Raji (cell line): ENCODE measurements around the gene ELANE.

Experiments
- POLR2A ChIP-seq: IDR thresholded peaks from 2 replicates; pipeline ENCODE4 v1.6.1; 2011; ENCODE audit warnings: low read depth, low read length, control low read depth; ENCODE audit not compliant: insufficient read depth

ELANE gene

DNA sequence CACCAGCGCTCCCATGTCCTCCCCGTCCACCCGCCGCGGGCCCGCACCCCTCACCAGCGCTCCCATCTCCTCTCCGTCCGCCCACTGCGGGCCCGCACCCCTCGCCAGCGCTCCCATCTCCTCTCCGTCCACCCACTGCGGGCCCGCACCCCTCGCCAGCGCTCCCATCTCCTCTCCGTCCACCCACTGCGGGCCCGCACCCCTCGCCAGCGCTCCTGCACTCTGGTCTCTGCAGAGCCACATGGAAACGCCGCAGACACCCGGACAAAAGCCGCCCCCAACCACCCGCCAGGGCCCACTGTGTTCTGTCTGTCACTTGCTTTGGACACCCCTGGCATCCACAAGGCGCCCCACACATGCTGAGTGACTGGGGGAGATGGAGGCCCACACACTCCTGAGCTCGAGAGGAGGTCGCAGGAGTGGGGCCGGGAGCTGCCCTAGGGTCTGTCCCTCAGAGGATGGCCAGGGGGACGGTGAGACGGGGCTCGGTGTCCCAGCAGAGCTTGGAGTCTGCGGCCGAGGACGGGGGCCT, 14.7 kb downstream of the ELANE start:
- no peak for TF ChIP-seq POLR2A

DNA sequence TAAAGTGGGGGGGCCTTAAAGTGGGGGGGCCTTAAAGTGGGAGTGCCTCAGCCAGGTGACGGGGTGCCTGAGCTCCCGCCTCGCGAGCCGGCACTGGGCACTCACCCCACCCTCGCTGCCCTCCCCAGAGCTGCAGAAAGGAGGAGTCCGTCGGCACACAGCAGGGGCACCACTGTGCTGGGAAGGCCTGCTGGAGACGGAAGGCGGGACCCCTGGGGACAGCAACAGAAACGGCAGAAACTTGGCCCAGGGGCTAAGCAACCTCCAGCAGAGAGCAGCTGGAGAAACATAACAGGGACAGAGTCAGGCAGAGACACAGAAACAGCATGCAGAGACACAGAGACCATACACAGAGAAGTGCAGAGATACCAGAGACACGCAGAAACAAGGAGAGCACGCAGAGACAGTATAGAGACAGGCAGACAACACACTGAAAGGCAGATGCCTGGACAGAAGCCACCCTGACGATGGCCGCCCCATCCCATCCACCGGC, 15.2 kb downstream of the ELANE start:
- no peak for TF ChIP-seq POLR2A

DNA sequence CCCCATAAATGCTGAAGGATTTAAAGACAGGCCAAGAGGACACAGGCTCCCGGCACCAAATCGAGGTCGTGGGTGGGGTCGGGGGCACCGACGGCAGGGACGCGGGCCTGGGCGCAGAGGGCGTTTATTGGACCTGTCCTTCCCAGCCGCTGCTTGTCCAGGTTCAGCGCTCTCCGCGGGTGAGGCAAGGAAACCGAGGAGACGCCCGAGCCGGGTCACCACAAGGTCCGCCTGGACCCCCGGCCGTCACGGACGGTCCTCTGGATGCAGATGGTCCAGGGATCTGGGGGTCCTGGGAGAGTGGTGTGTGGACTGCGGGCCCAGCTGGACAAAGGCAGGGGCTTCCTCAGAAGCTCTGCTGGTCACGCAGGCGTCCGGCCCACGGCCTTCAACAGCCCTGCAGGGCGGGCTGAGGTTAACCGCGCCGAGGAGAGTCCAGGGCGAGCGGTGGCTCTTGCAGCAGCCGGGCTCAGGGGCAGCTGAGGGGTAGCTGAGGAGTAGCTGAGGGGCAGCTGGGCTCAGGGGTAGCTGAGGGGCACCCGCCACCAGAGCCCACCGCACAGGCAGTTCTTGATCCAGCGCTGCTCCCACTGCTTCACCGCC, 15.9 kb downstream of the ELANE start:
- no peak for TF ChIP-seq POLR2A

DNA sequence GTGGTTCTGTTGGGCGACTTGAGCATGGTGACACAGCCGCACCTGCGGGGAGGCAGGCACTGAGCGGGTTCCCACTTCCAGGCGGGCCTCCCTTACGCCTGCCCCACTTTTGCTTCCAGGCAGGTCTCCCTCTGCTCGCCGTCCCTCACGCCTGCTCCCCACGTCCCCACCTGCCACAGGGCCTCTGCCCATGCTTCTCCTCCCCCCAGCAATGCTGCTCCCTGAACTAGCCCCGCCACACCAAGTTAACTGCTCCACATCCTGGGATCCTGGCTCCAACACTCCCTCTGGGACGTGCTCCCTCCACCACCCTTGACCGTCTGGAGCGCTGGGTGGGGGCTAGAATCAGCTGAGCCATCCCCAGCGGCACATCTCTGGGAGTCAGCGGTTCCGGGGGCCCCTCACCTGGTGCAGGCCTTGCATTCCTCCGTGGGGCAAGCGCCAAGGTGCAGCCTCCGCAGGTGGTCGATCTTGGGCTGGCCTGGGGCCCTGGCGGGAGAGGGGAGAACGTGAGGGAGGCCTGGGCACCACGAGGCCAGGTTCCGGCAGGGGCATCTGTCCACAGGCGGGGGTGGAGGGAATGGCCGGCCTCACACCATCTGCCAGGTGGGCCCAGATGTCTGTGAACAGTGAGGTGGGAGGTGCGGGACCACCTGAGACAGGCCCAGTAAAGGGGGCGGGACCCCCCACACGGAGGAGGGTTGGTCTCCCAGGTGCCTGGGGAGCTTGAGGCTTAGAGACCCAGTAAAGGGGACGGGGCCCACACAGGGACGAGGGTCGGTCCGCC, 16.5 kb downstream of the ELANE start:
- TF ChIP-seq POLR2A: no peak

DNA sequence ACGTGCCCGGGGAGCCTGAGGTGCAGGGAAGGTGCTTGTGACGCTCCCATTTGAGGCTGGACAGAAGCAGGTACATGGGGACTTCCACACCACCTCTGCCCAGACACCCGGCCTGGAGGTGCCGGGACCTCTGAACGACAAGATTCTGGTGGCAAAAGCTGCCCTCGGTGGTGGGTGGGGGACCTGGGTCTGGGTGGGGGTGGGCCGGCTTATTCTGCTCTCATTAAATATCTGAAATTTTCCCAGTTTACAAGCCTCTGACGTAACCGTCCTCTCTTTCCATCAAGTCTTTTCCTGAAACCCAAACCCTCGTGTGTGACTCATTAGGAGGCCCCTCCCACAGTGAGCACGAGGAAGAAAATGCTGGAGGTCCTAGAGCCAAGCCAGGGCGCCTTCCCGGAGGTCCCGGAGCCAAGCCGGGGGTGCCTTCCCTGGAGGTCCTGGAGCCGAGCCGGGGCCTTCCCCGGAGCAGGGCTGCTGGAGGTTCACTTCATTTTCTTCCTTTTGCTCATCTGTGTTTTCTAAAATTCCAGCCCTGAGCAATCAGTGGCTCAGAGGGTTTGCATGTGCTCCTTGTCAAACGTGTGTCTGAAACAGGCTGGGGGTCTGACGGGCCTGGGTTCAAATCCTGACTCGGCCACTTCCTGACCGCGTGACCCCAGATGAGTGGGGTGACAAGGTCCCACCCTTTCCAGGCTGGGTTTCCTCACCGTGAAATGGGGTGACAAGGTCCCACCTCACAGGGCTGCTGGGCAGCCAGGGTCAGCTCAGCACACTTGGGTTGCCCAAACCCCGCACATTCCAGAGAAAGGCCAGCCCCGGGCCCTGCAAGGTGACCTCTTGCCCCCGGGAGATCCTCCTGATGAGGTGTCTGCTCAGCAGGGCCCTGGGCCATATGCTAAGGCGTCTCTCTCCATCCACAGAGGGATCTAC, 17.4 kb downstream of the ELANE start:
- no peak for TF ChIP-seq POLR2A

DNA sequence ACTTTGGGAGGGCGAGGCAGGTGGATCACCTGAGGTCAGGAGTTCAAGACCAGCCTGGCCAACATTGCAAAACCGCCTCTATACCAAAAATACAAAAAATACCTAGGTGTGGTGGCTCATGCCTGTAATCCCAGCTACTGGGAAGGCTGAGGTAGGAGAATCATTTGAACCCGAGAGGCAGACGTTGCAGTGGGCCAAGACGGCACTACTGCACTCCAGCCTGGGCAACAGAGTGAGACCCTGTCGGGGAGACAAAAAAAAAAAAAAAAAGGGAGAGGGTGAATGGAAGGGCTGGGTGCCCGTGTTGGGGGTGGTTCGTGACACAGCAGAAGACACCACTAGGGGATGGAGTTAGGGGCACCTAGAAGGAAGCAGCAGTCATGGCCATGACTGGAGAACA, 18.2 kb downstream of the ELANE start:
- TF ChIP-seq POLR2A: no peak

DNA sequence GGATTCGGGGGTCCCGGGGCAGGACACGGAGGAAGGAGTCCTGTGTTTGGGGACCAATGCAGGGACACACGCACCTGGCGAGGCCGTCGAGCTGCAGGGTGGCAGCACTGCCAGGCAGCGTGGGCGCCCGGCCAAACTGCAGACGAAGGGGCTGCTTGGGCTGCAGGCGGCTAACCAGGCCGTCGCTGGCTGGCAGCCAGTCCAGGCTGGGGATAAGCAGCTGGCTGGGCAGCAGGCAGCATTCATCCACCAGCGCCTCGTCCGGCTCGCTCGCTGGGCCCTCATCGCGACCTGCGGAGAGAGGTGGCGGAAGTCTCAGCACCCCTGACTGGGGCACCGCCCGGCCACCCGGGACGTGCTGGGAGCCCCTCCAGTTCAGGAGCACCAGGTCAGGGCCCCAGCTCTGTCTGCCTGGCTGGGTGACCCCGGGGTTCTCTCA, 18.9 kb downstream of the ELANE start:
- no peak for TF ChIP-seq POLR2A

DNA sequence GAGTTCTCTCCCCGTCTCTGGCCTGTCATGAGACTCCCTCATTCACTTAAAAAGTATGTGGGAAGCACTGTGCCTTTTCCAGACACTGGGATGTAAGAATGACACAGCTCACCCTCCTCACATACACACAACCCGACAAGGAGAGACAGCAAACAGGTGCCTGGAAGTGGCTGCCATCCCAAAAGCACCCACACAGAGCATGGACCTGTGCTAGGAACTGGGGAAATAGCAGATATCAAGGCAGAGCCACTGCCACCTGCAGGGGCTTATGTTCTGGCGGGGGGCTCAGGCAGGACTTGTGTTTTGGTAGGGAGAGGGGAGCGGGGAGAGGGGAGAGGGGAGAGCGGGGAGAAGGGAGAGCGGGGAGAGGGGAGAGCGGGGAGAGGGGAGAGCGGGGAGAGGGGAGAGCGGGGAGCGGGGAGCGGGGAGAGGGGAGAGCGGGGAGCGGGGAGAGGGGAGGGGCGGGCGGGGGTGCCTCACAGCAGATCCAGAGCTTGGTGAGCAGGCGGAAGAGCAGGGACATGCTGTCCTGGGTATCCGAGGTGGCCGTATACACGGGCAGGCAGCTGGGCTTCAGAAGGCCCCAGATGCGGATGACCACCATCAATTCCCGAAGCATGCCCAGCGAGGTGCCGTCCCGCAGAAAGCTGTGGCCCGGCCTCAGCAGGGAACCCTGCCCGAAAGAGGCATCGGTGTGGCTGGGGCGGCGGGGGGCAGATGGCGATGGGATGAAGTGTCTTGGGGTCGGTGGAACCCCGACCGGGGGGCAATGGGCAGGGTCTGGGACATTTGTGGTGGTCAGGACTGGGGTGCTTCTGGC, 19.6 kb downstream of the ELANE start:
- no peak for TF ChIP-seq POLR2A

DNA sequence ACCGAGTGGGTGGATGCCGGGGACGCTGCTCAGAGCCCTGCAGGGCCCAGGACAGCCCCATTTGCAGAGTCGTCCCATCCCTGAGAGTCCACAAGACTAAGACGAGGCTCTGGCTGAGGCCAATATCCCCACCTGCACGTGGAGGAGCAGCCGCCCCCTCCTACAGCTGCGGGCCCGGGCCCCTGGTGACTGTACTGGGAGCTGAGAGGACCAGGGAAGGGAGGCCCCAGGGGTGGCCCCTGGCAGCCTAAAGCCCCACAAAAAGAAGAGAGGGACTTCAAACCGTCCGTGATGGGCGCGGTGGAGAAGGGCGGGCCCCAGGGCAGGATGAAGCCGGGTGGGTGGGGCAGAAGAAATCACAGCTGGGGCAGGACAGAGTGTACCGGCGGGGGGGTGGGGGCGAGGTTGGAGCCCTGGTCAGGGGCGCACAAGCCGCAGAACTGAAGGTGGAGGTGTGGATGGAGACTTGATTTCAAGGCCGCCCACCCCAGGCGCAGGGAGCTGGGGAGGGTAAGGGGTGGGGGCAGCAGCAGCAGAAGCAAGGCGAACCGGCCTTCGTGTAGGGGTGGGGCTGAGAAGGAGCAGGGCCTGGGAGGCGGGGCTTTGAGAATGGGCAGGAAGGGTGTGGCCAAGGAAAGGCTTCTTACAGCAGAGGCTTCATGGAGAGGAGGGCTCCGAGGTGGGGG, 20.3 kb downstream of the ELANE start:
- no peak for TF ChIP-seq POLR2A

DNA sequence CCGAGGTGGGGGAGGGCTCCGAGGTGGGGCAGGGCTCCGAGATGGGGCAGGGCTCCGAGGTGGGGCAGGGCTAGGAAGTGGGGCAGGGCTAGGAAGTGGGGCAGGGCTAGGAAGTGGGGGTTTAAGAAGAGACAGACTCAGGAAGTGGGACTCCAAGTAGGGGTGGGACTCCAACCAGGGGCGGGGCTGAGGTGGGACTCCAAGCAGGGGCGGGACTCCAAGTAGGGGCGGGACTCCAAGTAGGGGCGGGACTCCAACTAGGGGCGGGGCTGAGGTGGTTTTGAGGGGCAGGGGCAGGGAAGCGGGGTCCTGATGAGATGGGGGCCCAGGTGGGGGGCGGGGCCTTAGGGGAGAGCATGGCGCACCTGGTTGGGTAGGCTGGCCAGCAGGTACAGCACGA, 21.0 kb downstream of the ELANE start:
- TF ChIP-seq POLR2A: no peak

DNA sequence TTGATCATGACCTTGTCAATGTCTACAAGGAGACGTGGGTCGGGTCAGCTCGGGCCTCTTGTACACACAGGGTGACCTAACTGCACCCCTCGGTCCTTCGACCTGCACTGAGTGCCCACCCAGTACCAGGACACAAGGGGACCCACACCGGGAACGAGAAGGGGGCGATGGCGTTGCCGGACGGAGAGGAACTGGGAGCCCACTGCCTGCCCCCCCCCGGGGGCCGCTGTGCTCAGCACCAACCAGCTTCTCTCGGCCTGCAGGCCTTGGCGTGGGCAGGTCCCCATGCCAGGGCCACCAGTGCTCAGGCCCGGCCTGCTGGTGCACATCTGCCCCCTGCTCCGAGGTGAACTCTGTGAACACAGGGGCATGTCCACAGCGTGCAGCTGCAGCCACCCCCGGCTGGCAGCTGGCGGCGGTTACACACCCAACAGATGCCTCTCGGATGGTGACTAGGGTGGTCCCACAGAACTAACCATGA, 21.5 kb downstream of the ELANE start:
- TF ChIP-seq POLR2A: no peak

DNA sequence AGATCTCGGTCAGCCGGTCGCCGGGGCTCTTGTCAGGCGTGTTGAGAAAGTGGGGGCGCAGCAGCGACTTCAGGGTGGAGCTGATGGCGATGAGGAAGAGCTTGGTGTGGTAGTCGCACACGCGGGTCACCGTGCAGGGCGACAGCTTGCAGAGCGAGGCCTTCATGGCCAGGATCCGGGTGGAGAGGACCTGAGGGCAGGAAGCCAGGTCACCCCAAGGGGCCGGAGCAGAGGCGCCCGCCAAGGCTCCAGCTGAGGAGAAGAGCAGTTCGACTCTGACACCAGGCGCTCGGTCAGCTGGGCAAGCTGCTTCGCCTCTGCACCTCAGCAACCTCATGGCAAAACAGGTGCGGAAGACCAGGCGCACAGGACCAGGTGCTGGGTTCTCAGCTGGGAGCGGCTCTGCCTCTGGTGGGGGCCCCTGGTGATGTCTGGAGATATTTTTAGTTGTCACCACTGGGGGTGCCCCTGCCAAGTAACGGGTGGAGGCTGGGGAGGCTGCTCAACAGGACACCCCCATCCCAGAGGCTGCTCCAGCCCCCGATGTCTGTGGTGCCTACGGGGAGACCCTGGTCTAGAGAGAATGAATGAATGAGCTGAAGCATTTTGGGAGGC, 23.3 kb downstream of the ELANE start:
- no peak for TF ChIP-seq POLR2A

DNA sequence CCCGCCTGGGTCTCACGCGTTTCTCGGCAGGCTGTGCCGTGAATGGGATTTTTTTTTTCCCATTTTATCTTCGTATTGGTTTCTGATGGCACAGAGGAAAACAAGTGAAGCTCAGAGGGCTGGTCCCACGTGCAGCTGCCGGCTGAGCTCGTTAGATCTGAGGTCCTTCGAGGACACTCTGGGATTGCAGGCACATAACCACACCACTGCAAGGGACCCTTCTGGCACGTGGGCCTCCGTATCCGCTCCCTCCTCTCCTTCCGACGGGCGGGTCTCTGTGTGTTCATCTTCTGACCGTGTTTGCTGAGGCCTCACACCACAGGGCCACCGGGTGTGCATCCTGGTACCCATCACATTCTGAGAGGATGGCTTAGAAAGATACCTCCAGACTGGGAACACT, 24.0 kb downstream of the ELANE start:
- no peak for TF ChIP-seq POLR2A

DNA sequence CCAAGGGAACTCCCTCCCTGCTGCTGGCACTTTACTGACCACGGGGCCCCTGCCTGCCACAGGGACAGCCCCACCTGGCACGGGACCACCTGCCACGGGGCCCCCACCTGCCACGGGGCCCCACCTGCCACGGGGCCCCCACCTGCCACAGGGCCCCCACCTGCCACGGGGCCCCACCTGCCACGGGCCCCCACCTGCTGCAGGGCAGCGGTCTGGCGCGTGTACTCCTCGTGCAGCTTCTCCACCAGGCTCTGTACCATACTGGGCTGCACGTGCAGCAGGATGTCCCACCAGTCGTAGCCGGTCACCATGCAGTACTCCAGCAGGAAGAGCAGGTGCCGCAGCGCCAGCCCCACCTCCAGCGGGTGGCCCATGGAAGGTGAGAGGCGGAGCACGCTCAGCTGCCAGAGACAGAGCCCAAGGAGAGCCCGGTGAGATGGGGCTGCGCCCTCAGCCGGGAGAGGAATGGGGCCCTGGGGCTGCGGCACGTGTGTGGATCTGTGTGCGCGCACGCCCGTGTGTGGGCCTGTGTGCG, 24.7 kb downstream of the ELANE start:
- no peak for TF ChIP-seq POLR2A
